Islet precursor cell (in vitro differentiated cells): ENCODE data around the gene POLR3H.

Source experiments
- DNase-seq: peaks from one replicate; pipeline ENCODE4 v3.0.0-alpha.2; 2018

POLR3H gene

GRCh38 chr22:41532908-41533825, 11.1 kb downstream of the POLR3H start:
- peak; percentile 88 for DNase-seq

GRCh38 chr22:41531715-41532477, 12.4 kb downstream of the POLR3H start:
- DNase-seq, result no peak

DNA sequence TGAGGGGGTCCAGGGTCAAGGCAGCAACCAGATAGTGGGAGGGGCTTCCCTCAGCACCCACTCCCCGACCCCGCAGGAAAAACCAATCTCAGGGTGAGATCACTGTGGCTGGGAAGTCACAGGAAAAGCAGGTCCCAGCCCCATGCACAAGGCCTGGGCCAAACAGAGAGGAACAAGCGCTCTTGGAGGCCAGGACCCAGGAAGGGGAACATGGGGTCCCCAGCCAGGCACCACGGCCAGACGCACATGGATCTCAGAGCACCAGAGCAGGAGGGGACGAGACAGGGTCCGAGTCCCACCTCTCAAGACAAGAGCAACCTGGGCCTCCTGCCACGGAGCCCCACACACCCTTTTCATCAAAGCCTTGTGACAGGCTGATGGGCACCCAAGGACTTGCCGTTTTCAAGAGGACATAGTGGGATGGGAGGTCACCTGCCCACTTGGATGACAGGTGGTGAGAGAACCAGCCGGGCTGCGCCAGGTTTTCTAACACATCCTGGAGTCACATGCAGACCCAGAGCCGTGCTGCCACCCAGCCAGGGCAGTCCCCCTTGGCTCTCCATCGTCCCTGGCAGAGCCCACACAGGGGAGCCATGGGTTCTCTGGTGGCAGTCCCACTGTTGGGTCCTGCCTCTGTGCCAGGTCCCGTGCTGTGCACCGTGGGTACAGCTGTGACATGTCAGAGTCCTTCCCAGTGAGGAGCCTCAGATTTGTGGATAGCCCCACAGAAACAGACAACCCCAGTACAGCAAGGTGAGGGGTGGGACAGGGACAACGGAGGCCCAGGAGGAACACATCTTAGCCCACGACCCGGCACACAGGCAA, 13.2 kb downstream of the POLR3H start:
- no peak for DNase-seq

DNA sequence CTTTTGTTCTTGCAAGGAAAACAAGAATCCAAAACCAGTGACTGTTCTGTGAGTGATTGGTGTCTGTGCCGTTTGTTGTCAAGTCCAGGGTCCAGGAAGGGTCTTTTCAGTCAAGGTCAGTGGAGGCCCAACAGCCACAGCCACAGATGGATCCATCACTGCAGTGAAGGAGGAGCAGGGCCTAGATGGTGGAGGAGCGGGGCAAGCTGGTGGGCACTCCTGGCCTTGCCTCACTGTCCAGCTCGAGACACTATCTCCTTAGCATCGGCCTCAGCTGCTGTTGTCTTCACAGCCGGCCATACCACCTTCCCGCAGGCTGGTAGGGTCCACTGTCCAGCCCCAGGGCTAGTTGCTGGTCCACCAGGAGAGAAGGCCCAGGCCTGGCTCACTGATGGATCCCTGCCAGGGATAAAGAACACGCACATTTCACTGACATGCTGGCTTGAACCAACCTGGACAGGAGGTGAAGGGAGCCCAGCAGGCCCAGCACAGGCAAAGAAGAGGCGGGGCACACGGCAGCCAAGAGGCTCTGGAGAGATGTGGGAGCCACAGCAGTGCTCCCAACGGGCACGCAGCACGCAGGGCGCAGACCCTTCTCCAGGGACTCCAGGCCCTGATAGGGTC, 15.2 kb downstream of the POLR3H start:
- no peak for DNase-seq

DNA sequence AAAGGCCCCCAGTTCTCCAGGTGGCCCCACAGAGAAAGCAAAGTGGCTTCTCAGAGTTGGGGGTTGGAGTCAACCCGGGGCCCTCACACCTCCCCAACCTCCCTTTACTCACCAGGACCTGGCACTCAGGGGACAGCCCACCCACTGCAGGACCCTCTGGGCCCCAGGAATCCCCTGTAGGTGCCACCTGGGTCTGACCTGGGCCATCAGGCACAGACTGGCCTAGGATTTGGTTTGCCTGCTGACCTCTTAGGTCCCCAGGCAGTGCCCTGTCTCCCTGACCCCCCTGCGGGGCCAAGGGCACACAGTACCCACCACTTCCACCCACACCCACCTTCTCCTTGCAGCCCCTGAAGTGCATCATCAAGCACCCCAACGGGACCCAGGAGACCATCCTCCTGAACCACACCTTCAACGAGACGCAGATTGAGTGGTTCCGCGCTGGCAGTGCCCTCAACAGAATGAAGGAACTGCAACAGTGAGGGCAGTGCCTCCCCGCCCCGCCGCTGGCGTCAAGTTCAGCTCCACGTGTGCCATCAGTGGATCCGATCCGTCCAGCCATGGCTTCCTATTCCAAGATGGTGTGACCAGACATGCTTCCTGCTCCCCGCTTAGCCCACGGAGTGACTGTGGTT, 16.0 kb downstream of the POLR3H start:
- DNase-seq, result no peak

GRCh38 chr22:41526830-41527799, 17.2 kb downstream of the POLR3H start:
- peak; percentile 69 for DNase-seq

DNA sequence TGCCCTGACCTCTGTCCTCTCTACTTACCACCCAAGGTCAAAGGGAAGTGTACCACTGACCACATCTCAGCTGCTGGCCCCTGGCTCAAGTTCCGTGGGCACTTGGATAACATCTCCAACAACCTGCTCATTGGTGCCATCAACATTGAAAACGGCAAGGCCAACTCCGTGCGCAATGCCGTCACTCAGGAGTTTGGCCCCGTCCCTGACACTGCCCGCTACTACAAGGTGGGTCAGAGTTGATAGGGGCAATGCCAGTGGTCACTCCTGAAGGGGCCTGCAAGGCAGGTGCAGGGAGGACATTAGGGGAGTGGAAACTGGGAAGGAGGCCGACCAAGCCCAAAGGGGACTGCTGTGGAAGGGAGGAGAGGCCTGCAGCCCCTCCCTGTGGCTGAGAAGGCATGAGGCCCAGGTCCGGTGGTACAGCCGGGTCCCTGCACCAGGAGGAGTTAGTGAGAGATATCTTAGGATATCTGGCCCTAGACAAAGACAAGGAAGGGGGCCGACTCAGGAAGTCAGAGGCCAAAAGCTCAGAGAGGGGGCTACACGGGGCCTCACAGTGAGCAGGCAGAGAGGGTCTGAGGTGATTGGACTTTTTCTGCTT, 17.9 kb downstream of the POLR3H start:
- no peak for DNase-seq

DNA sequence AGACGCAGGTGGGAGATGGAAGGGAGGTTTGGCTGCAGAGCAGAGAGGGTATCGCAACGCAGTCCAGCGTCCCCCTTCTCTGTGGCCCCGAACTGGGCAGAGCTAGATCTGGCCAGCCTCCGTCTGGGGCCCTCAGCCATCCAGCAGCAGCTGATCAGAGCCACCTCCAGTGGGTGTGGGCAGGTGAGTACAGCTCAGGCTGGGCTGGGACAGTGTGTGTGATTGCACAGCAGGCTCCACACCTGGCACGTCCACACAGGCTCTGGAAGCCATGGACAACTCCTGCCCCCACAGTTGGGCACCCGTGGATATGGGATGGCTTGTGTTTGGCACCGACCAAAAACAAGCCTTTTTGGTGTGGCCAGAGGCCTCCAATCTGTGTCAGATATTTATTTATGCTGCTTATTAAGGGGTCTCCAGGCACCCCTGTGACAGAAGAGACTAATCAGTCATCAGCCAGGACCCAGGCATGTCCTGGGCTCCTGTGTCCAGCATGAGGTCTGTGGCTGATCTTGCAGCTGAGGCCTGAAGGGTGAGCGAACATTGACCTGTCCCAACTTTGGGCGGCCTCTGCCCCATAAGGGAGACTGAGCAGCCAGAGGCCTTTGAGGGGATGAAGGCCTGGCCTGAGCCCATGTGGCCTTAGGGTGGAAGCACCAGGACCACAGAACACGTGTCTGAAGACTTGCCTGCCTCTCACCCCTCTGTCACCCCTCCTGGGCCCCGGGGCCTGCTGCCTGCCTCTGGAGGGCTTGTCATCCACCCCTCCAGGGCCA, 18.6 kb downstream of the POLR3H start:
- no peak for DNase-seq

DNA sequence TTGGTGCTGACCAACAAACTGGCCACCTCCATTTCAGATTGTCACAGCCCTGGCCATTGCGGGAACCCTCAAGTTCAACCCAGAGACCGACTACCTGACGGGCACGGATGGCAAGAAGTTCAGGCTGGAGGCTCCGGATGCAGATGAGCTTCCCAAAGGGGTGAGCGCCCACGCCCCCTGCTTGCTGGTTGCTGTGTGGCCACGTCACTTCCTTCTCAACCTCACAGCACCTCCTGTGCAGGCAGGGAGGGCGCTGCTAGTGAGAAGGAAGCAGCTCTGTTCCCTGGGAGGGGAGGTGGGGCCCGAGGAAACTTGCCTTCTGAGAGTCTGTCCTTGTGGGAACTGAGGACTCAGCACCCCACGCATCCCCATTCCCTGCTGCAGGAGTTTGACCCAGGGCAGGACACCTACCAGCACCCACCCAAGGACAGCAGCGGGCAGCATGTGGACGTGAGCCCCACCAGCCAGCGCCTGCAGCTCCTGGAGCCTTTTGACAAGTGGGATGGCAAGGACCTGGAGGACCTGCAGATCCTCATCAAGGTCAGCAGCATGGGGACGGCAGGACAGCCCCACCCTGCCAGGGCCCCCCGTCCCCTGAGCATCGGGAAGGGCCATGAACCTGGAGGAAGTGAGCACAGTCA, 19.3 kb downstream of the POLR3H start:
- DNase-seq, result no peak

DNA sequence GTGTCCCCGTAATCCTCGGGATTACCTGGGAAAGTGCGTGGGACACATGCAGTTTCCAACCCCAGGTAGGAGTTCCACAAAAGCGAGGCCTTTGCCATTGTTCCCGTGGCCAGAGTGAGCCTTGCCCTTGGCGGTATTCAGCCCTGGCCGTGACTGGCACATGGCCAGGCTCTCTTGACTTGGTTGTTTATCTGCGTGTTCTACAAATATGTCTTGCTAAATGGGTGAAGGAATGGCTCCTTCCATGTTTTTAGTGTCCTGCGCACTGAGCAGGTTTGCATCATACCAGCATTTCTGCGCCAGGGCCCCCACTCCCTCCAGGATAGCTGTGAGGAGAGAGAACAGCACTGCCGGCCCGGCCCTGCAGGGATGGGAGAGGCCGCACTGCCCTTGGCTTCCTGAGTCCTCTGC, 20.0 kb downstream of the POLR3H start:
- DNase-seq, result no peak

- no peak for DNase-seq
Observed at GRCh38 chr22:41523464-41524221, 20.6 kb downstream of the POLR3H start.

DNA sequence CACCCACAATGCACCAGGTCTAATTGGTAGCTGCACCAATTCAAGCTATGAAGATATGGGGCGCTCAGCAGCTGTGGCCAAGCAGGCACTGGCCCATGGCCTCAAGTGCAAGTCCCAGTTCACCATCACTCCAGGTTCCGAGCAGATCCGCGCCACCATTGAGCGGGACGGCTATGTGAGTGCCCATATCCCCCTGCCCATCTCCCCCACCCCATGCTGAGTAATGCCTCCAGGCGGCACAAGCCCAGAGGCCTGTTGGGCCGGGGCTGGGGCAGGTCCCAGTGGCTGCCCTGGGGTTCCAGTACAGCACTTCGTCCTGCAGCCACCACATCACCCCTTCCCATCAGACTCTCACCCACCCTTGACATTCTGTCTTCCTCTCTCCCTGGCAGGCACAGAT, 21.5 kb downstream of the POLR3H start:
- DNase-seq, result no peak

DNA sequence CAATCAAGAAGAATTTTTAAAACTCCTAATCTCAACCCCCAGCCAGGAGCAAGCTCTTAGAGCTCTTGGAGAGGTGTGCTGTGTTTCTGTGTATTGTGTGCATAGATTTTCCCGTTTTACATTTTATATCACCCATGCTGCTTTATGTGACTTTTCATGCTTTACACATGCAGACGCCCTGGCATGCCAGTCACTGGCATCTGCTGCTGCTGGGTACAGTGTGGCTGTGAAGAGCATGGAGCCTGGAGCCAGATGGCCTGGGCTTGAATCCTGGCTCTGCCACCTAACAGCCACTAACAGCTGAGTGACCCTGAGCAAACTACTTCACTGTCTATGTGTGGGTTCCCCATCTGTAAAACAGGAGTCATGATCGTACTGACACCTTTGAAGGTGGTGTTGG, 23.1 kb downstream of the POLR3H start:
- no peak for DNase-seq

DNA sequence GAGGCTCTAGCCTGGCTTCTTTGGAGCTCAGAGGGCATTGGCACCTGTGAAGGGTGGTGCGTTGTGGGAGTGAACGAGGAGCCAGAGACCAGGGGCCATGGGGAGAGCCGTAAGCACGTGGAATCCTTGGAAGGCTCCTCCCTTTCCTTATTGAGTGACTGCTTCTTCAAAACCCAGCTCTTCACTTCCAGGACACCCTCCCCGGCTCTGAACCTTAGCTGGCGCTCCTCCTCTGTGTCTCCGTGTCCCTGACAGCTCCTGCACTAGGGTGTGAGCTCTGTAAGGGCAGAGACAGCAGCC, 26.3 kb downstream of the POLR3H start:
- no peak for DNase-seq

GRCh38 chr22:41517172-41518047, 26.9 kb downstream of the POLR3H start:
- DNase-seq, result peak; percentile 77

DNA sequence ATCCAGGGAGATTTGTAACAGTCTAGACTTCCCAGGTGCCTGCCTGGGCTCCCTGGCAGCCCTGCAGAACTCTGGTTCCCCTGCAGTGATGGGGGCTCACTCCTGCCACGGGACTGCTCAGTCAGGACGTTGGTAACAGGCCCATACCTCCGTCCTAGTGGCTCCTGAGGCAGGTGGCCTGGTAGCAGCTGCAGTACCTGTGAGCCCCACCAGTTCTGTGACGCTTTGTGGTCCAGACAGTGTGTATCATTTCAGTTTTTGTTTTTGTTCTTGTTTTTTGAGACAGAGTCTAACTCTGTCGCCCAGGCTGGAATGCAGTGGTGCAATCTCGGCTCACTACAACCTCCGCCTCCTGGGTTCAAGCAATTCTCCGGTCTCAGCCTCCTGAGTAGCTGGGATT, 27.8 kb downstream of the POLR3H start:
- no peak for DNase-seq

DNA sequence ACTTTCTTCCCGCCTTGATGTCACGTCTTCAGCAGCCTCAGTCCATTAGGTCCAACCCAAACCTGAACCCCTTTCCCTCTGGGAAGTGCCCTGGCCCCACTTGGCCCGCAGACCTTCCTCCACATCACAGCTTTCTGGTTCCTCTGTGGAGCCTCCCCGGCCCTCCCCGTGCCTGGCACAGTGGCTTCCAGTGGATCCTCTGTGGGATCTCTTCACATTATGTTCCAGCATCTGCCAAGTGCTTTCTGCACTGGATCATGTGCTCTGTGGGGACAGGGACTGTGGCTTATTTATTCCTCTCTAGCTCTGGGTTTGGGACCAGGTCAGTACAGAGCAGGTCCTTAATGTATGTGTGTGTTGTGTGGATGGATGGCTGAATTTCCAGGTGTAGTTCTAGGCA, 30.9 kb downstream of the POLR3H start:
- DNase-seq, result no peak
